ENCODE data around the gene SEC22A. TPM values are rescaled to one million over a fixed set of nuclear protein-coding genes. Genes with fewer than 3 reads are reported as not detected.

SEC22A gene
- total and polyA plus RNA-seq, 12 donors, result 4.6 to 67.2 (median 21.0) TPM

GRCh38 chr3:123158899-123159390 lies 42.8 kb upstream of the SEC22A start:
- peak in 1 of 7 donors; percentile 38 for DNase-seq
- TF ChIP-seq CTCF (IDR thresholded peaks at IDR 0.05), result no peak
- TF ChIP-seq POLR2A (IDR thresholded peaks at IDR 0.05), result no peak
- H3K4me3 ChIP-seq, result no peak overlapping the region
- H3K9me3 ChIP-seq (replicated peaks in 1 of 3), result no peaks in the 10 kb centered on the region
- peaks cover 4 to 16% of the 10 kb centered on the region in 2 donors for H3K4me1 ChIP-seq (replicated peaks in 1 of 2)
- intact Hi-C loops (cut with DNase I), result no loop called here
- no peaks in the 10 kb centered on the region for H3K27me3 ChIP-seq
- 96 to 98% (median 97%) methylated on average over 7 to 10 of the region's 10 CpGs for WGBS, 4 donors
- peaks cover 0 to 59% of the 10 kb centered on the region in 2 donors for H3K36me3 ChIP-seq (replicated peaks in 1 of 2)
- peak overlapping the region in 1 of 5 donors; percentile 12 for H3K27ac ChIP-seq

GRCh38 chr3:123159926-123160635 lies 41.7 kb upstream of the SEC22A start:
- intact Hi-C loops (cut with DNase I), result no loop called here
- TF ChIP-seq CTCF (IDR thresholded peaks at IDR 0.05) (no peak), POLR2A (IDR thresholded peaks at IDR 0.05) (no peak)
- peaks cover 0 to 64% of the 10 kb centered on the region in 2 donors for H3K36me3 ChIP-seq (replicated peaks in 1 of 2)
- no peak overlapping the region for H3K4me3 ChIP-seq
- peak in 5 of 7 donors; percentile 28 to 65 (median 61) for DNase-seq
- H3K4me1 ChIP-seq (replicated peaks in 1 of 2), result peaks cover 4 to 12% of the 10 kb centered on the region in 2 donors
- H3K27ac ChIP-seq, result peak overlapping the region in 1 of 5 donors; percentile 17
- WGBS, 4 donors, result 56 to 72% (median 64%) methylated on average over 9 of the region's 9 CpGs
- no peaks in the 10 kb centered on the region for H3K9me3 ChIP-seq (replicated peaks in 1 of 3)
- no peaks in the 10 kb centered on the region for H3K27me3 ChIP-seq

- intact Hi-C loops (cut with DNase I), result no loop called here
- WGBS, 4 donors, result 97 to 100% (median 97%) methylated on average over 3 to 7 of the region's 7 CpGs
- peak in 2 of 7 donors; percentile 17 to 48 for DNase-seq
- H3K27me3 ChIP-seq, result no peaks in the 10 kb centered on the region
- TF ChIP-seq CTCF (IDR thresholded peaks at IDR 0.05) (no peak), POLR2A (IDR thresholded peaks at IDR 0.05) (no peak)
- H3K36me3 ChIP-seq (replicated peaks in 1 of 2), result peaks cover 0 to 55% of the 10 kb centered on the region in 2 donors
- no peak overlapping the region for H3K4me3 ChIP-seq
- H3K27ac ChIP-seq, result no peak overlapping the region
- peaks cover 4 to 11% of the 10 kb centered on the region in 2 donors for H3K4me1 ChIP-seq (replicated peaks in 1 of 2)
- no peaks in the 10 kb centered on the region for H3K9me3 ChIP-seq (replicated peaks in 1 of 3)
Measured at GRCh38 chr3:123161167-123161566, 40.6 kb upstream of the SEC22A start.

- H3K27me3 ChIP-seq, result no peaks in the 10 kb centered on the region
- peaks cover 4 to 11% of the 10 kb centered on the region in 2 donors for H3K4me1 ChIP-seq (replicated peaks in 1 of 2)
- DNase-seq, result peak in 2 of 7 donors; percentile 20 to 43
- H3K36me3 ChIP-seq (replicated peaks in 1 of 2), result peaks cover 0 to 39% of the 10 kb centered on the region in 2 donors
- WGBS, 4 donors, result 81 to 92% (median 90%) methylated on average over 3 to 4 of the region's 4 CpGs
- H3K9me3 ChIP-seq (replicated peaks in 1 of 3), result no peaks in the 10 kb centered on the region
- no peak overlapping the region for H3K27ac ChIP-seq
- intact Hi-C loops (cut with DNase I), result no loop called here
- H3K4me3 ChIP-seq, result no peak overlapping the region
- TF ChIP-seq CTCF (IDR thresholded peaks at IDR 0.05), result no peak
- no peak for TF ChIP-seq POLR2A (IDR thresholded peaks at IDR 0.05)
Measured at GRCh38 chr3:123163141-123163540, 38.6 kb upstream of the SEC22A start.

All from adrenal gland (tissue), 12 donors.